ENCODE data around the gene SLC35A3.
"Not testable (repeated sequence)": the region's sequence is repeated elsewhere in the genome, so short reads cannot be mapped to it uniquely, and the experiment has no call there.

The SLC35A3 gene

DNA sequence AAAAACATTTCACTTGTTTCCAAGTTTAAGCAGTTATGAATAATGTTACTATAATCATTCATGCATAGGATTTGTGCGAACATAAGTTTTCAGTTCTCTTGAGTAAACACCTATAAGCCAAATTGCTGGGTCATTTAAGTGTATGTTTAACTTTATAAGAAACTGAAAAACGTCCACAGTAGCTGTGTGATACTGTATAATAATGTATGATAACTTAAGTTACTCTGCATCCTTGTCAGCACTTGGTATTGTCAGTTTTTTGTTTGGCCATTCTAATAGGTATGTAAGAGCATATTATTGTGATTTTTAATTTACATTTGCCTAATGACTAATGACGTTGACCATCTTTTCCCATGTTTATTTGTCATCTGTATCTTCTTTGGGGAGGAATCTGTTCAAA lies 14.4 kb upstream of the SLC35A3 start:
- Histone ChIP-seq H3K27me3 (ENCODE audit: control insufficient read depth, insufficient read depth, low read length, poor library complexity, severe bottlenecking) (no peaks in the 10 kb centered on the region), H3K4me3 (ENCODE audit: insufficient read depth, low read depth, low read length) (no peak overlapping the region), H3K4me1 (ENCODE audit: control insufficient read depth, insufficient read depth, low read length) (no peaks in the 10 kb centered on the region), H3K27ac (ENCODE audit: insufficient read depth, low read depth, low read length, poor library complexity, severe bottlenecking) (no peak overlapping the region), H3K36me3 (ENCODE audit: control insufficient read depth, insufficient read depth, low read length) (no peaks in the 10 kb centered on the region), H3K9me3 (ENCODE audit: control insufficient read depth, low read length) (no peaks in the 10 kb centered on the region)
- WGBS, 2 experiments = 100% methylated on average over 1 to 3 of the region's 3 CpGs

DNA sequence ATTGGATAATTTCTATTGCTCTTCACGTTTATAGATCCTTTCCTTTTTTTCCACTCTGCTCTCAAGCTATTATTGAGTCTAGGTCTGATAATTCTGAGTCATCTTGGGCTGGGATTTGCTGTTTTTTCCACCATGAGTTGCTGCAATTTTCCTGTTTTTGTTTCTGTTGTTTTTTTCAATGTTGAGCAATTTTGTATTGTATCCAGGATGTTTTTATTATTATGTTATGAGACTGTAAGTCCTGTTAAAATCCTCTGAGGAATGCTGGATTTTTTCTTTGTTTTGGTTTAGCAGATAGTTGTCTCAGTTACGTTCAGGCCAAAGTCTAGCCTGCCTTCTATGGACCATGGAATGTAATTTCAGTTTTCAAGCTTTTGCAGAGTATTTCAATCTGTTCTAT lies 13.0 kb upstream of the SLC35A3 start:
- Histone ChIP-seq H3K4me3 (ENCODE audit: insufficient read depth, low read depth, low read length) (no peak overlapping the region), H3K27ac (ENCODE audit: insufficient read depth, low read depth, low read length, poor library complexity, severe bottlenecking) (no peak overlapping the region)
- WGBS, 2 experiments = 98 to 100% methylated on average over 1 to 2 of the region's 2 CpGs

DNA sequence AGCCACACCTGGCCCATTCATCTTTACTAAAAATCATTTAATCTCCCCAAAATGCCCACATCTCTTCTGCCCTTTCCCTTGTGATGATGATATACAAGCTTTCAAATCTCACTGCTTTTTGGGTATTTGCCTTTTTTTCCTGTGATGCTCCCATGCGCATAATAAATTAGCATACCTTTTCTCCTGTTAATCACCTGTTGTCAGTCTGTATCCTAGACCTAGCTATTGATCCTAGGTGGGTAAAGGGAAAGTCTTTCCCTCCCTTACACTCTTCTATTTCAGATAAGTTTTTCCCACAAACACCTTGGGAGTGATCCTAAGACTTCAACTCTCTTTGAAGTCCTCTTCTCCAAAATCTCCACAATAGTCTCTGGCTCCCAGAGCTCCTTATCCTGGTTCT lies 12.0 kb upstream of the SLC35A3 start:
- Histone ChIP-seq H3K4me3 (ENCODE audit: insufficient read depth, low read depth, low read length) (no peak overlapping the region), H3K27me3 (ENCODE audit: control insufficient read depth, insufficient read depth, low read length, poor library complexity, severe bottlenecking) (no peaks in the 10 kb centered on the region), H3K9me3 (ENCODE audit: control insufficient read depth, low read length) (no peaks in the 10 kb centered on the region), H3K27ac (ENCODE audit: insufficient read depth, low read depth, low read length, poor library complexity, severe bottlenecking) (no peak overlapping the region), H3K36me3 (ENCODE audit: control insufficient read depth, insufficient read depth, low read length) (no peaks in the 10 kb centered on the region), H3K4me1 (ENCODE audit: control insufficient read depth, insufficient read depth, low read length) (no peaks in the 10 kb centered on the region)
- WGBS, 2 experiments = 83 to 89% methylated on average over 1 of the region's 1 CpG

More for the DNA sequence above, 13.0 kb upstream of the SLC35A3 start:
- no peaks in the 10 kb centered on the region for H3K4me1 ChIP-seq (ENCODE audit: control insufficient read depth, insufficient read depth, low read length)
- H3K9me3 ChIP-seq (ENCODE audit: control insufficient read depth, low read length) = no peaks in the 10 kb centered on the region
- H3K36me3 ChIP-seq (ENCODE audit: control insufficient read depth, insufficient read depth, low read length) = no peaks in the 10 kb centered on the region
- no peaks in the 10 kb centered on the region for H3K27me3 ChIP-seq (ENCODE audit: control insufficient read depth, insufficient read depth, low read length, poor library complexity, severe bottlenecking)

DNA sequence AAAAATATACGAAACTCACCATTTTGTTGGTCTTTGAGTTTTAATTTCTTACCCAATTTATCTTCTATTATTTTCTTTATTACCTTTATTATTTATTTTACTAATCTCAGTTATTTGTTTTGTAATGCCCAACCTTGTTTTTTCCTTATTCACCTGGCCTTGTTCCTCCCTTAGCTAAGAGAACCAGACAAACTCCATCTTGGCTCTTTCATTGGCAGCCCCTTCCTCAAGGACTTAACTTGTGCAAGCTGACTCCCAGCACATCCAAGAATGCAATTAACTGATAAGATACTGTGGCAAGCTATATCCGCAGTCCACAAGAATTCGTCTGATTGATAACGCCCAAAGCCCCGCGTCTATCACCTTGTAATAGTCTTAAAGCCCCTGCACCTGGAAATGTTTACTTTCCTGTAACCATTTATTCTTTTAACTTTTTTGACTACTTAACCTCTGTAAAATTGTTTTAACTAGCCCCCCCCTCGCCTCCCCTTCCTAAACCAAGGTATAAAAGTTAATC lies 10.5 kb upstream of the SLC35A3 start:
- H3K27me3 ChIP-seq (ENCODE audit: control insufficient read depth, insufficient read depth, low read length, poor library complexity, severe bottlenecking); H3K27ac ChIP-seq (ENCODE audit: insufficient read depth, low read depth, low read length, poor library complexity, severe bottlenecking); H3K9me3 ChIP-seq (ENCODE audit: control insufficient read depth, low read length); H3K4me3 ChIP-seq (ENCODE audit: insufficient read depth, low read depth, low read length); H3K4me1 ChIP-seq (ENCODE audit: control insufficient read depth, insufficient read depth, low read length); H3K36me3 ChIP-seq (ENCODE audit: control insufficient read depth, insufficient read depth, low read length): not testable (repeated sequence)
- 89 to 91% methylated on average over 6 of the region's 7 CpGs for WGBS, 2 experiments

DNA sequence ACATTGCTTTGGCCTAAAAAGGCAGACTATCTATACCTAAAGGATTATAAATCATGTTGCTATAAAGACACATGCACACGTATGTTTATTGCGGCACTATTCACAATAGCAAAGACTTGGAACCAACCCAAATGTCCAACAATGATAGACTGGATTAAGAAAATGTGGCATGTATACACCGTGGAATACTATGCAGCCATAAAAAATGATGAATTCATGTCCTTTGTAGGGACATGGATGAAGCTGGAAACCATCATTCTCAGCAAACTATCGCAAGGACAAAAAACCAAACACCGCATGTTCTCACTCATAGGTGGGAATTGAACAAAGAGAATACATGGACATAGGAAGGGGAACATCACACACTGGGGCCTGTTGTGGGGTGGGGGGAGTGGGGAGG lies 9.5 kb upstream of the SLC35A3 start:
- WGBS, 2 experiments = 75% methylated on average over 1 of the region's 5 CpGs; no CpG with 5 or more reads in 1 of the 2 experiments
- H3K27ac ChIP-seq (ENCODE audit: insufficient read depth, low read depth, low read length, poor library complexity, severe bottlenecking); H3K4me1 ChIP-seq (ENCODE audit: control insufficient read depth, insufficient read depth, low read length); H3K4me3 ChIP-seq (ENCODE audit: insufficient read depth, low read depth, low read length); H3K36me3 ChIP-seq (ENCODE audit: control insufficient read depth, insufficient read depth, low read length); H3K27me3 ChIP-seq (ENCODE audit: control insufficient read depth, insufficient read depth, low read length, poor library complexity, severe bottlenecking); H3K9me3 ChIP-seq (ENCODE audit: control insufficient read depth, low read length): not testable (repeated sequence)

DNA sequence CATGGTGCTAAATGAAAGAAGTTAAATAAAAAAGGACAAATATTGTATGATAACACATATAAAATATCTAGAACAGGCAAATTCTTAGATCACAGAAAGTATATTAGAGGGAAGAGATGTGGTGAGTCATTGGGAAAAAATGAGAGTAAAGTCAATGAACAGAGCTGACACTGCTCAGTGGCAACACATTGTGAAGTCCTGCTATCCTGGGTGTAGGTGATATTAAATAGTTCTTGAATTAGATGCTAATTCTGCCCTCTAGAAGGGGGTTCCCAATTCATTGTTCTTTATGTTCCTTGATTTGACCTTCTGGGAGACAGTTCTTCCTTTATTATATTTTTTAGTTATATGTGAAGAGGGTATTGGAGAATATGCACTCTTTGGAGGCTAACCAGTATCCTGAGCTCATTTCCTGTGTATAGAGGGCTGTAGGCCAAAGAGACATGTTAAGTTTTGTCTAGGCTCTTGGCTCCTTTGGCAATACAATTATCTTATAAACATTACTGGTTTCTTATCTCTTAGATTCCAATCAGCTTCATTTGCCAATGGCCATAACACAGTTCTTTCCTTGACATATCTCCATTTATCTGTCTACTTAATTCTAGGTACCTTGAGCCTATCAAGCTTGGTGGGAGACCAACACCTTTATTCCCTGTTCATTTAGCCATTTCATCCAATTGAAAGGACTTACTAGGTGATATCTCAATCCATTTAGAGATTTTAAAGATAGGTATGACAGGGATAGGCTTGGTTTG lies 6.6 kb upstream of the SLC35A3 start:
- Histone ChIP-seq H3K27ac (ENCODE audit: insufficient read depth, low read depth, low read length, poor library complexity, severe bottlenecking) (no peak overlapping the region), H3K4me1 (ENCODE audit: control insufficient read depth, insufficient read depth, low read length) (no peaks in the 10 kb centered on the region), H3K4me3 (ENCODE audit: insufficient read depth, low read depth, low read length) (no peak overlapping the region), H3K9me3 (ENCODE audit: control insufficient read depth, low read length) (no peaks in the 10 kb centered on the region), H3K36me3 (ENCODE audit: control insufficient read depth, insufficient read depth, low read length) (no peaks in the 10 kb centered on the region), H3K27me3 (ENCODE audit: control insufficient read depth, insufficient read depth, low read length, poor library complexity, severe bottlenecking) (no peaks in the 10 kb centered on the region)

DNA sequence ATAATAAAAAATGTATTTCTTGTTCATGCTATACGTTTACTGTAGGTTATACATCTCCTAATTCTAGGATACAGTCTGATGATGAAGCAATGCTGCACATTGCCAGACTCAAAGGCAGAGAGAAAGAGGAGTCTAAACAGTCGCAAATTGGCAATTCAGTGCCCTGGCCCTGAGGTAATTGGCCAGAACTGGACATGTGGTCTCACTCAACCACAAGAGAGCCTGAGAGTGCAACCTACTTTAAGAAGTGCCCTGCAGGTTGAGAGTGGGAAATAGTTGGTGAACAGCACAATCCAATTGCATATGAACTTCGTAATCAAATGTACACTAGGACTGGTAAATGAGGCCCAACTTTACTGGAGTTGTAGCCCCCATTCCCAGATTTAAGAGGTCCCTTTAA lies 5.0 kb upstream of the SLC35A3 start:
- H3K27me3 ChIP-seq (ENCODE audit: control insufficient read depth, insufficient read depth, low read length, poor library complexity, severe bottlenecking) = no peaks in the 10 kb centered on the region
- H3K9me3 ChIP-seq (ENCODE audit: control insufficient read depth, low read length) = no peaks in the 10 kb centered on the region
- no peaks in the 10 kb centered on the region for H3K36me3 ChIP-seq (ENCODE audit: control insufficient read depth, insufficient read depth, low read length)
- 87 to 97% methylated on average over 3 of the region's 3 CpGs for WGBS, 2 experiments
- no peak overlapping the region for H3K4me3 ChIP-seq (ENCODE audit: insufficient read depth, low read depth, low read length)
- no peaks in the 10 kb centered on the region for H3K4me1 ChIP-seq (ENCODE audit: control insufficient read depth, insufficient read depth, low read length)
- no peak overlapping the region for H3K27ac ChIP-seq (ENCODE audit: insufficient read depth, low read depth, low read length, poor library complexity, severe bottlenecking)

DNA sequence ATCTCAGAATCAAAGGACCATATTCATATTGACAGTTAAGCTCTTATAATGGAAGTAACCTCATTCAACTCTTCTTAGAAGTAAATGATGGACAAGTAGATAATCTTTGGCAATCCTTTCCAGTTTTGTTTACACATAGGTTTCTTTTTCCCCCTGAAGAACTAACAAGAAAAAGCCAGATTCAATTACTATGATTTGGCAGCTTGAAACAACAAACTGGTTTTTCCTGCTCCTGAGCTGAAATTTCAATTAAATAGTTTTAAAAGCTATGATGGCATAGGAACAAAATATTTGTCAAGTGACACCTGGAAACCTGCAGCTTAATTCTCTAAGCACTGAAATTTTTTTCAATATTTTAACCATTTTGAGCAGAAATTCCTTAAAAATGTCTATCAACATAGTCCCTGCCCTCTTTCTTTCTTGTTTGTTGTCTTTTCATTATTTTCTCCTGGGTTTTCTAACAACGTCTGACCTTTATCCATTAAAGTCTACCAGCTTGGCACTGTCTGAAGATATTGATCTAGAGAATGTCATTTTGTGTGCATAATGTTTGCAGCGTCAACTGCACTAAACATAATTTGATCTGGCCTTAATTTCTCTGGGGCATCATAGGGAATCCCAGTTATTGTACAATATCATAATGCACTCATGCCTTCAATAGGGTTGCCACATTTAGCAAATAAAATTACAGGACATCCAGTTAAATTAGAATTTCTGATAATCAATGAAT lies 4.0 kb upstream of the SLC35A3 start:
- WGBS, 2 experiments = 78 to 95% methylated on average over 2 of the region's 2 CpGs
- no peaks in the 10 kb centered on the region for H3K9me3 ChIP-seq (ENCODE audit: control insufficient read depth, low read length)
- no peaks in the 10 kb centered on the region for H3K4me1 ChIP-seq (ENCODE audit: control insufficient read depth, insufficient read depth, low read length)
- H3K4me3 ChIP-seq (ENCODE audit: insufficient read depth, low read depth, low read length) = no peak overlapping the region
- no peaks in the 10 kb centered on the region for H3K27me3 ChIP-seq (ENCODE audit: control insufficient read depth, insufficient read depth, low read length, poor library complexity, severe bottlenecking)
- H3K27ac ChIP-seq (ENCODE audit: insufficient read depth, low read depth, low read length, poor library complexity, severe bottlenecking) = no peak overlapping the region
- H3K36me3 ChIP-seq (ENCODE audit: control insufficient read depth, insufficient read depth, low read length) = no peaks in the 10 kb centered on the region

DNA sequence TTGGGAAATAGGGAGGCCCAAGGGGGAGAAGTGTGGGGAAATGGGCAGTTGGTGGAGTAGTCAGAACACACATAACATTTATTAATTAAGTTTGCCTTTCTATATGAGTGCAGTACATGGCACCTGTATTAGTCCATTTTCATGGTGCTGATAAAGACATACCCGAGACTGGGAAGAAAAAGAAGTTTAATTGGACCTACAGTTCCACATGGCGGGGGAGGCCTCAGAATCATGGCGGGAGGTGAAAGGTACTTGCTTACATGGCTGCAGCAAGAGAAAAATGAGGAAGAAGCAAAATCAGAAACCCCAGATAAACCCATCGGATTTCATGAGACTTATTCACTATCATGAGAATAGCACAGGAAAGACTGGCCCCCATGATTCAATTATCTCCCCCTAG lies 1.6 kb upstream of the SLC35A3 start:
- WGBS, 2 experiments = 94 to 96% methylated on average over 4 of the region's 4 CpGs
- H3K27ac ChIP-seq (ENCODE audit: insufficient read depth, low read depth, low read length, poor library complexity, severe bottlenecking) = no peak overlapping the region
- no peak overlapping the region for H3K4me3 ChIP-seq (ENCODE audit: insufficient read depth, low read depth, low read length)
- H3K9me3 ChIP-seq (ENCODE audit: control insufficient read depth, low read length) = no peaks in the 10 kb centered on the region
- H3K4me1 ChIP-seq (ENCODE audit: control insufficient read depth, insufficient read depth, low read length) = no peaks in the 10 kb centered on the region
- H3K36me3 ChIP-seq (ENCODE audit: control insufficient read depth, insufficient read depth, low read length) = no peaks in the 10 kb centered on the region
- no peaks in the 10 kb centered on the region for H3K27me3 ChIP-seq (ENCODE audit: control insufficient read depth, insufficient read depth, low read length, poor library complexity, severe bottlenecking)

DNA sequence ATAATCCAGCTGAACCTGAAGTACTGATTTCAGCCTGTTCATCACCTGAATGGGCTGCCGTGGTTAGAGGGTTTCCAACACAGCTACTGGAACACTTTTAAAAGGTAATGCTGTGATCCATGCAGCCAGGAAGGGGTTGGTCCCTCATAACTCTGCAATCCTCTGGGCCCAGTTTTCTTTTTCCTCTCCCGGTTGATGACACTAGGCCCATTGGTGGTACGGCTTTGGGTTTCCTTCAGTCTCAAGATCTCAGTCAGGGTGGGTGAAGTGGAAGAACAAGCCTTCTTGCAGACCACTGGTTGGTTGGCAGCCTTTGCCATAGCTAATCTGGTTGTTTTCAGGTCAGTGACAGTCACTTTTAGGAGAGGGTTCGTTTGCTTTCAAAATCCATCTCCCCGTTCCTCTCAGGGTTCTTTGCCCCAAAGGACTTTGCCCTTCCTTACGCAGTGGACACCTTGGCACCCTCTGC lies 502 bp upstream of the SLC35A3 start:
- H3K27me3 ChIP-seq (ENCODE audit: control insufficient read depth, insufficient read depth, low read length, poor library complexity, severe bottlenecking) = no peaks in the 10 kb centered on the region
- H3K36me3 ChIP-seq (ENCODE audit: control insufficient read depth, insufficient read depth, low read length) = no peaks in the 10 kb centered on the region
- H3K4me3 ChIP-seq (ENCODE audit: insufficient read depth, low read depth, low read length) = peak overlapping the region; percentile 60
- no peaks in the 10 kb centered on the region for H3K4me1 ChIP-seq (ENCODE audit: control insufficient read depth, insufficient read depth, low read length)
- H3K9me3 ChIP-seq (ENCODE audit: control insufficient read depth, low read length) = no peaks in the 10 kb centered on the region
- WGBS, 2 experiments = 54 to 58% methylated on average over 6 of the region's 6 CpGs
- no peak overlapping the region for H3K27ac ChIP-seq (ENCODE audit: insufficient read depth, low read depth, low read length, poor library complexity, severe bottlenecking)

Data from ectodermal cell (in vitro differentiated cells).